VCaP (cell line): ENCODE data around the gene KCNMB4.

Source experiments
- H3K27ac ChIP-seq: fragments of 450-650 bp; 2 replicates; pipeline ENCODE4 v1.5.1; 2017
- CTCF ChIP-seq: fragments of 450-650 bp; conservative IDR thresholded peaks from 2 replicates; pipeline ENCODE4 v1.5.1; 2017; ENCODE audit warnings: mild to moderate bottlenecking, moderate library complexity

Gene KCNMB4

DNA sequence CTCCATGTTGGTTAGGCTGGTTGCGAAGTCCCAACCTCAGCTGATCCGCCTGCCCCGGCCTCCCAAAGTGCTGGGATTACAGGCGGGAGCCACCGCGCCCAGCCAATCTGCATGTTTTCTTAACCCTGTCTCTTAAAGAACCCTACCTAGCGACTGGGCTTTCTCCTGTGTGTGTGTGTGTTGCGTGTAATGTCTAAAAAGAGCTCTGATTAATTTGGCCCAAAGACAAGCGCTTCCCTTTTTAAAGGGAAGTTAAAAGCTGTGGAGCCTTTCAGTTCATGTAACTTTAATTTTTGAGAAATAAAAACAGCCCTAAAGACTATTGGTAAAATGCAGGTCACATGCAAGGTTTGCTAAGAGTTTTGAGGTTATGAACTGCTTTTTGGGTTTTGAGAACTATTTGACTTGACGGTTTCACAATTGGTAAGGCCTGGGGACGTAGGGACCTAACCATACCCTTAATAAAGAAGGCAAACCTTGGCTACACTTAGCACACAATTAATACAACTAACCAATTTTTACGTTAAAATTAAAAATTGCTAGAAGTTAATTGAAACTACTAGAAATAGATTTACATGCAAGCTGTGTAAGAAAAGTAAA is 103.2 kb downstream of the KCNMB4 start:
- H3K27ac ChIP-seq: no peak overlapping the region
- no peak for TF ChIP-seq CTCF

DNA sequence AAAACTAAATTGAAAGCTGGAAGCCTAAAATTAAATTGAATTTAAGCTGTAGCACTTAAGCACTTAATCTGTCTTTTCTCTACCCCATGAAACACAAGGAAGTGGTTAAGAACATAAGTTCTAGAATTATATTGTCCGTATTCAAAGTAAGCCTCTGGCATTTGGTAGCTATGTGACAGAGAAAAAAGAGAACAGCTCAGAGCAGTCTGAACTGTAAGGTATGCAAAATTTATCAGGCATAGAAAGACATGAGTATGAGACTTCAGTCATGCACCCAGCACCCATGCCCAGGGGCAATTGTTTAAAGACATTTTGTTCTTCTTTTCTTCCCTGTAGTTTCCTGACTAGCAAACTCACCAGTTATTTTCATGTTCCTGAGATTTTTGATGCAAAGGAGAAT is 116.7 kb downstream of the KCNMB4 start:
- TF ChIP-seq CTCF: no peak
- no peak overlapping the region for H3K27ac ChIP-seq
